Keratinocyte (primary cell): Measurements from ENCODE around the gene FAAH. TPM values are rescaled to one million over a fixed set of nuclear protein-coding genes. Genes with fewer than 3 reads are reported as not detected.

ENCODE experiments used
- DNase-seq: peaks from one replicate; pipeline ENCODE4 v3.0.0-alpha.2; 2011; ENCODE audit warnings: low read depth, missing footprints, low spot score
- FAIRE-seq: peaks from 2 replicates; lab custom pipeline; 2011; peaks lifted over from hg19 to GRCh38; lab: Jason Lieb, UNC
- H2AFZ ChIP-seq: 2 replicates; pipeline ENCODE4 v1.6.0; 2012; ENCODE audit warnings: low read length, control low read depth, inconsistent platforms; ENCODE audit not compliant: control insufficient read depth
- H3K27ac ChIP-seq: 2 replicates; pipeline ENCODE4 v1.5.1; 2011; ENCODE audit warnings: low read length; ENCODE audit not compliant: control insufficient read depth, insufficient read depth
- H3K27me3 ChIP-seq: 3 replicates; pipeline ENCODE4 v1.6.0; 2011; ENCODE audit warnings: low read length; ENCODE audit not compliant: control insufficient read depth, insufficient read depth; ENCODE audit errors: extremely low read depth
- H3K36me3 ChIP-seq, 2 experiments: 2 replicates in 1 of 2; 3 replicates in 1 of 2; pipeline ENCODE4 v1.5.1; 2011; ENCODE audit warnings: low read length in 2 of 2, mild to moderate bottlenecking in 1 of 2; ENCODE audit not compliant: control insufficient read depth in 2 of 2, insufficient read depth in 2 of 2; ENCODE audit errors: extremely low read depth in 1 of 2
- H3K4me1 ChIP-seq: 3 replicates; pipeline ENCODE4 v1.5.1; 2011; ENCODE audit warnings: low read length; ENCODE audit not compliant: control insufficient read depth, insufficient read depth; ENCODE audit errors: extremely low read depth
- H3K4me2 ChIP-seq: 3 replicates; pipeline ENCODE4 v1.6.0; 2011; ENCODE audit warnings: low read depth, low read length; ENCODE audit not compliant: control insufficient read depth, insufficient read depth; ENCODE audit errors: extremely low read depth
- H3K4me3 ChIP-seq, 3 experiments: fragments of 200-600 bp in 1 of 3; sonication (generic) in 1 of 3; 2 replicates in 2 of 3; 3 replicates in 1 of 3; pipeline ENCODE4 v1.5.1; 2011 to 2016; ENCODE audit warnings: low read length in 3 of 3, mild to moderate bottlenecking in 3 of 3, control low read depth in 2 of 3, inconsistent platforms in 1 of 3, low read depth in 1 of 3, mixed read lengths in 1 of 3, mixed run types in 1 of 3, moderate library complexity in 1 of 3; ENCODE audit not compliant: control insufficient read depth in 2 of 3, insufficient read depth in 2 of 3; ENCODE audit errors: extremely low read depth in 1 of 3
- H3K79me2 ChIP-seq: 2 replicates; pipeline ENCODE4 v1.6.0; 2012; ENCODE audit warnings: low read length; ENCODE audit not compliant: control insufficient read depth, insufficient read depth
- H3K9ac ChIP-seq: 3 replicates; pipeline ENCODE4 v1.6.0; 2011; ENCODE audit warnings: low read length; ENCODE audit not compliant: control insufficient read depth, insufficient read depth; ENCODE audit errors: extremely low read depth
- H3K9me1 ChIP-seq: 3 replicates; pipeline ENCODE4 v1.6.0; 2011; ENCODE audit warnings: low read length; ENCODE audit not compliant: control insufficient read depth, insufficient read depth; ENCODE audit errors: extremely low read depth
- H3K9me3 ChIP-seq: 2 replicates; pipeline ENCODE4 v1.5.1; 2012; ENCODE audit warnings: low read depth, low read length; ENCODE audit not compliant: control insufficient read depth
- H4K20me1 ChIP-seq: 3 replicates; pipeline ENCODE4 v1.6.0; 2011; ENCODE audit warnings: low read length; ENCODE audit not compliant: control insufficient read depth, insufficient read depth; ENCODE audit errors: extremely low read depth
- EZH2 ChIP-seq: IDR thresholded peaks from one replicate; pipeline ENCODE4 v1.6.1; 2012; ENCODE audit warnings: inconsistent platforms, mild to moderate bottlenecking, low read length, moderate library complexity
- dilution Hi-C: fragments of 300-500 bp; cut with MboI; formaldehyde crosslinking; loops from one replicate; pipeline ENCODE4 v1.7.0; 2020; ENCODE audit warnings: low sequenced_read_pairs; ENCODE audit not compliant: extremely low pct_ligation_motif_present
- polyA plus RNA-seq, 5 experiments: library from polyadenylated mRNA; depleted of rRNA in 3 of 5; stranded (reverse) in 3 of 5; stranded (forward) in 1 of 5; unstranded in 1 of 5; fragments of >200 nt; gene quantifications; 1 replicate in 1 of 5; 2 replicates in 3 of 5; 3 replicates in 1 of 5; pipeline versions ENCODE4 v1.2.1 to v1.2.3, GENCODE V29; 2011 to 2012; ENCODE audit warnings: missing spikeins in 2 of 5, low read depth in 1 of 5, low replicate concordance in 1 of 5
- TF ChIP-seq, protein P1 (sequence below), 3 experiments: IDR thresholded peaks in 1 of 3; conservative IDR thresholded peaks in 1 of 3; optimal IDR thresholded peaks in 1 of 3; 2 replicates in 2 of 3; 3 replicates in 1 of 3; pipeline versions ENCODE3 to v1.5.1; 2011; ENCODE audit warnings: low read length in 3 of 3, mild to moderate bottlenecking in 3 of 3, moderate library complexity in 2 of 3, control low read depth in 1 of 3, inconsistent platforms in 1 of 3; ENCODE audit not compliant: insufficient read depth in 2 of 3; ENCODE audit errors: extremely low read depth in 1 of 3

Gene FAAH
- polyA plus RNA-seq, 1 donor (not counting 4 experiments of a cell fraction or from before 2014, with no cell fraction given), result 5.3 TPM

DNA sequence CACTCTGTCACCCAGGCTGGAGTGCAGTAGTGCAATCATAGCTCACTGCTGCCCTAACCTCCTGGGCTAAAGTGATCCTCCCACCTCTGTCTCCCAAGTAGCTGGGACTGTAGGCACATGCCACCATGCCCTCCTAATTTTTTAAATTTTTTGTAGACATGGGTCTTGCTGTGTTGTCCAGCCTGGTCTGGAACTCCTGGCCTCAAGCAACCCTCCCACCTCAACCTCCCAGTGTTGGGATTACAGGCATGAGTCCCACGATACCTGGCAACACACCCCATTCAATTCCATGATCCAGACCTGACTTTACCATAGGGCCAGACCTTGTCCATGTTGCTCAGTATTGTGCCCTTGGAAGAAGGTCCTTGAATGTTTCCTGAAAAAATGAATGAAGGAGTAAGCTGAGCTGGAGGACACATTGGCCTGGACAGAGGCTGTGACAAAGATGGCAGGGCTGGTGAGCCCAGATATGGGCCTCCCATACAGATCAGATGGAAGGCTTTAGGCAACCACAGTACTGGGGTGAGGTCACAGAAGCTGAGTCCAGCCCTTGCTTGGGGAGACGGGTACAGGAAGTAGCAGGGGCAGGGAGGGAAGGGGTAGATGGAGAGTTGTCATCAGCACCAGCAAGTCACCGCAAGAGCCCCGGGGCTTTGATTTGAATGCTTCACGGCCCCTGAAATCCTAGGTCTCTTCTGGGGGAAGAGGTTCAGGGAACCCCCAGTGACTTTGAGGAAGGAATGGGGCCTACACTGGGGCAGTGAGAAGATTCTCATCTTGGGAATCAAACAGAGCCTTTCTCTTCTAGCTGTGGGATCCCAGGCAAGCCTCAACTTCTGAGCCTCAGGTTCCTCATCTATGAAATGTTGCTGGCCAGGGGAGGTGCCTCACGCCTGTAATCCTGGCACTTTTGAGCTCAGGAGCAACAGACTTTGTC, 55.4 kb downstream of the FAAH start:
- FAIRE-seq (no peak), DNase-seq (no peak)
- H3K4me2 ChIP-seq, result no peak overlapping the region
- no peaks in the 10 kb centered on the region for H3K9me3 ChIP-seq
- H3K27me3 ChIP-seq, result peaks cover 75% of the 10 kb centered on the region
- no peaks in the 10 kb centered on the region for H3K79me2 ChIP-seq
- dilution Hi-C loops, result no loop called here
- no peak overlapping the region for H3K9ac ChIP-seq
- H3K9me1 ChIP-seq, result no peaks in the 10 kb centered on the region
- no peaks in the 10 kb centered on the region for H4K20me1 ChIP-seq
- no peak overlapping the region for H3K4me3 ChIP-seq
- no peak overlapping the region for H2AFZ ChIP-seq
- TF ChIP-seq, protein P1, sequence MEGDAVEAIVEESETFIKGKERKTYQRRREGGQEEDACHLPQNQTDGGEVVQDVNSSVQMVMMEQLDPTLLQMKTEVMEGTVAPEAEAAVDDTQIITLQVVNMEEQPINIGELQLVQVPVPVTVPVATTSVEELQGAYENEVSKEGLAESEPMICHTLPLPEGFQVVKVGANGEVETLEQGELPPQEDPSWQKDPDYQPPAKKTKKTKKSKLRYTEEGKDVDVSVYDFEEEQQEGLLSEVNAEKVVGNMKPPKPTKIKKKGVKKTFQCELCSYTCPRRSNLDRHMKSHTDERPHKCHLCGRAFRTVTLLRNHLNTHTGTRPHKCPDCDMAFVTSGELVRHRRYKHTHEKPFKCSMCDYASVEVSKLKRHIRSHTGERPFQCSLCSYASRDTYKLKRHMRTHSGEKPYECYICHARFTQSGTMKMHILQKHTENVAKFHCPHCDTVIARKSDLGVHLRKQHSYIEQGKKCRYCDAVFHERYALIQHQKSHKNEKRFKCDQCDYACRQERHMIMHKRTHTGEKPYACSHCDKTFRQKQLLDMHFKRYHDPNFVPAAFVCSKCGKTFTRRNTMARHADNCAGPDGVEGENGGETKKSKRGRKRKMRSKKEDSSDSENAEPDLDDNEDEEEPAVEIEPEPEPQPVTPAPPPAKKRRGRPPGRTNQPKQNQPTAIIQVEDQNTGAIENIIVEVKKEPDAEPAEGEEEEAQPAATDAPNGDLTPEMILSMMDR (optimal IDR thresholded peaks at IDR 0.05 in 1 of 3, IDR thresholded peaks at IDR 0.05 in 1 of 3, conservative IDR thresholded peaks at IDR 0.05 in 1 of 3; ENCODE audit: extremely low read depth in 1 of 3, insufficient read depth in 2 of 3, low read length in 3 of 3), result no peak
- TF ChIP-seq EZH2, result no peak
- H3K36me3 ChIP-seq, result no peaks in the 10 kb centered on the region
- no peak overlapping the region for H3K27ac ChIP-seq
- H3K4me1 ChIP-seq, result no peaks in the 10 kb centered on the region

DNA sequence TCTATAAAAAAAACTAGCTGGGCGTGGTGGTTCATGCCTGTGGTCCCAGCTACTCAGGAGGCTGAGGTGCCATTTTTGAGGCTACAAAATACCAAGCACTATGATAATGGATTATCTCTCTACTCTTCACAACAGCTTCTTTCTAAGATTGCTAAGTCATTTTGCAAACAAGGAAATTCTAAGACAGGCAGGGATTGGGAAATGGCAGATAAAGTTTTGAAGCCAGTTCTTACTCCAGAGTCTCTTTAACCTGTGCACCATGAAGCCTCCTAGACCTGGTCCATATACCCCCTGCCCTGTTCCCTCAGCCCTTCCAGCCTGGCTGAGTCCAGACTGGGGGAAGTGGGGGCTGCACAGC, 56.0 kb downstream of the FAAH start:
- H3K9me3 ChIP-seq, result no peaks in the 10 kb centered on the region
- no peak overlapping the region for H3K4me2 ChIP-seq
- DNase-seq (no peak), FAIRE-seq (no peak)
- dilution Hi-C loops, result no loop called here
- no peak overlapping the region for H2AFZ ChIP-seq
- no peaks in the 10 kb centered on the region for H3K9me1 ChIP-seq
- no peak overlapping the region for H3K27ac ChIP-seq
- TF ChIP-seq EZH2, result no peak
- TF ChIP-seq, protein P1 (optimal IDR thresholded peaks at IDR 0.05 in 1 of 3, IDR thresholded peaks at IDR 0.05 in 1 of 3, conservative IDR thresholded peaks at IDR 0.05 in 1 of 3; ENCODE audit: extremely low read depth in 1 of 3, insufficient read depth in 2 of 3, low read length in 3 of 3), result no peak
- no peaks in the 10 kb centered on the region for H3K36me3 ChIP-seq
- H3K4me3 ChIP-seq, result no peak overlapping the region
- no peaks in the 10 kb centered on the region for H3K79me2 ChIP-seq
- H3K9ac ChIP-seq, result no peak overlapping the region
- H3K4me1 ChIP-seq, result no peaks in the 10 kb centered on the region
- H3K27me3 ChIP-seq, result peaks cover 75% of the 10 kb centered on the region
- no peaks in the 10 kb centered on the region for H4K20me1 ChIP-seq
